ENCODE results near the gene HOXC12.

DNA sequence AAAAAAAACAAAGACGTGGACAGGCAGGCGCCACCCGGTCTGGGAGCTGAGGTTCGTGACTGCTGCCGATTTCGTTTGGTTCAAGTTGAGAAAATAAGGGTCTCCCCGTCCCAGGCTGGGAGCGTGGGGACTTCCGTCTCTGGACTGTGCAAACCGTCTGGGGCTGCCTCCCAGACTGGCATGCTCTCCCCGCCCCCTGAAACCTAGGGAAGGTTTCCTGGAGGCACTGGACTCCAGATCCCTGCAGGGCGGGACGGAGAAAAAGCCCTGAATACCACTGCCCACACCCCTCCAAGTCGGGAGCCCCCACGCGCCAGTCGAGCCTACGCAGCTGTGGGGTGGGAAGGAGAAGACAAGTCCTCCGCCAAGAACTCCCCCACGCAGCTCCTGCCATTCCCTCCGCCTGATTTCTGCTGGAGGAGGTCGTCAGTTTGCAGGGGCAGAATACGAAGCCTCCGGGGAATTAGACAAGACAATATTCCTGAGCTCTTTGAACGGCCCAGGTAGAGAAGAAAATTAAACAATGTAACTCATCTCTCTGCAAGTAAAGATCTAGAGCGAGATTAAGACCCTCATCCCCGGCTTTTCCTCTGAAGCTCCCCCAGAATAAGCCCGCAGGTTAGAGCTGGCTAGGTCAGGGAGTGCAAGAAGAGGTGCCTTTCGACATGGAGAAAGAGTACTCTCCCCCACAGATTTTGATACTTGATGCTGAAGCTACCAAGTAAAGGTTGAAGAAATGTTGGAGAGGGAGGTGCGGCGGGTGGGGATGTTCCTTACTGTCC lies 26.5 kb upstream of the HOXC12 start:
- TF ChIP-seq, protein P1, sequence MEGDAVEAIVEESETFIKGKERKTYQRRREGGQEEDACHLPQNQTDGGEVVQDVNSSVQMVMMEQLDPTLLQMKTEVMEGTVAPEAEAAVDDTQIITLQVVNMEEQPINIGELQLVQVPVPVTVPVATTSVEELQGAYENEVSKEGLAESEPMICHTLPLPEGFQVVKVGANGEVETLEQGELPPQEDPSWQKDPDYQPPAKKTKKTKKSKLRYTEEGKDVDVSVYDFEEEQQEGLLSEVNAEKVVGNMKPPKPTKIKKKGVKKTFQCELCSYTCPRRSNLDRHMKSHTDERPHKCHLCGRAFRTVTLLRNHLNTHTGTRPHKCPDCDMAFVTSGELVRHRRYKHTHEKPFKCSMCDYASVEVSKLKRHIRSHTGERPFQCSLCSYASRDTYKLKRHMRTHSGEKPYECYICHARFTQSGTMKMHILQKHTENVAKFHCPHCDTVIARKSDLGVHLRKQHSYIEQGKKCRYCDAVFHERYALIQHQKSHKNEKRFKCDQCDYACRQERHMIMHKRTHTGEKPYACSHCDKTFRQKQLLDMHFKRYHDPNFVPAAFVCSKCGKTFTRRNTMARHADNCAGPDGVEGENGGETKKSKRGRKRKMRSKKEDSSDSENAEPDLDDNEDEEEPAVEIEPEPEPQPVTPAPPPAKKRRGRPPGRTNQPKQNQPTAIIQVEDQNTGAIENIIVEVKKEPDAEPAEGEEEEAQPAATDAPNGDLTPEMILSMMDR (IDR thresholded peaks at IDR 0.05; ENCODE audit: low read length): no peak
- TF ChIP-seq EZH2 (optimal IDR thresholded peaks at IDR 0.05; ENCODE audit: low read depth, low read length): no peak
- no peak for TF ChIP-seq EZH2phosphoT487 (IDR thresholded peaks at IDR 0.05; ENCODE audit: low read length)

Measured in MM.1S (cell line).